NB4 (cell line): ENCODE results near the gene RTN4.

ENCODE experiments used
- POLR2A ChIP-seq: IDR thresholded peaks from 2 replicates; pipeline ENCODE4 v1.6.1; 2011; ENCODE audit warnings: mild to moderate bottlenecking; ENCODE audit not compliant: insufficient read length; ENCODE audit errors: extremely low read depth
- TF ChIP-seq, protein P1 (sequence below): IDR thresholded peaks from one replicate; pipeline ENCODE4 v1.5.1; 2012; ENCODE audit warnings: low read depth, low read length

DNA sequence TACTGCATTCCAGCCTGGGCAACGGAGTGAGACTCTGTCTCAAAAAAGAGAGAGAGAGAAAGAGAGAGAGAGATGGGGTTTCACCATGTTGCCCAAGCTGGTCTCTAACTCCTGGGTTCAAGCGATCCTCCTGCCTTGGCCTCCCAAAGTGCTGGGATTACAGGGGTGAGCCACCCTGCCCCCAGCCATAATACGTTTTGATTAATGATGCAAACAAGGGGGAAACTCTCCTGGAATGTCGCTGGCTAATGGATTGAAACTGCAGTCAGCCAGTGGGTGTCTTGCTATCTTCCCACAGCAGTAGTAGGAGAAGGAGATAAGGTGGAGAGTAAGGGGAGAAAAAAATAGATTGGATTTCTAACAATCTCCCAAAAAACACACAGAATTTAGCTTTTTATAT is 9.5 kb upstream of the RTN4 start:
- TF ChIP-seq, protein P1, sequence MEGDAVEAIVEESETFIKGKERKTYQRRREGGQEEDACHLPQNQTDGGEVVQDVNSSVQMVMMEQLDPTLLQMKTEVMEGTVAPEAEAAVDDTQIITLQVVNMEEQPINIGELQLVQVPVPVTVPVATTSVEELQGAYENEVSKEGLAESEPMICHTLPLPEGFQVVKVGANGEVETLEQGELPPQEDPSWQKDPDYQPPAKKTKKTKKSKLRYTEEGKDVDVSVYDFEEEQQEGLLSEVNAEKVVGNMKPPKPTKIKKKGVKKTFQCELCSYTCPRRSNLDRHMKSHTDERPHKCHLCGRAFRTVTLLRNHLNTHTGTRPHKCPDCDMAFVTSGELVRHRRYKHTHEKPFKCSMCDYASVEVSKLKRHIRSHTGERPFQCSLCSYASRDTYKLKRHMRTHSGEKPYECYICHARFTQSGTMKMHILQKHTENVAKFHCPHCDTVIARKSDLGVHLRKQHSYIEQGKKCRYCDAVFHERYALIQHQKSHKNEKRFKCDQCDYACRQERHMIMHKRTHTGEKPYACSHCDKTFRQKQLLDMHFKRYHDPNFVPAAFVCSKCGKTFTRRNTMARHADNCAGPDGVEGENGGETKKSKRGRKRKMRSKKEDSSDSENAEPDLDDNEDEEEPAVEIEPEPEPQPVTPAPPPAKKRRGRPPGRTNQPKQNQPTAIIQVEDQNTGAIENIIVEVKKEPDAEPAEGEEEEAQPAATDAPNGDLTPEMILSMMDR, result no peak
- TF ChIP-seq POLR2A, result no peak
